ENCODE data around the gene SORCS2. TPM values are rescaled to one million over a fixed set of nuclear protein-coding genes. Genes with fewer than 3 reads are reported as not detected.

Gene SORCS2
- polyA plus RNA-seq, 1 donor (not counting 4 experiments of a cell fraction or from before 2014, with no cell fraction given), result 0.09 TPM

- no peak overlapping the region for H3K9ac ChIP-seq (ENCODE audit: control insufficient read depth, extremely low read depth, insufficient read depth, low read length)
- H3K4me2 ChIP-seq (ENCODE audit: control insufficient read depth, extremely low read depth, insufficient read depth, low read depth, low read length), result no peak overlapping the region
- DNase-seq (ENCODE audit: low read depth, low spot score) (no peak), FAIRE-seq (no peak)
- dilution Hi-C loops (cut with MboI; ENCODE audit: extremely low pct_ligation_motif_present, low sequenced_read_pairs), result no loop called here
- H3K79me2 ChIP-seq (ENCODE audit: control insufficient read depth, insufficient read depth, low read length), result no peaks in the 10 kb centered on the region
- no peak overlapping the region for H3K27ac ChIP-seq (ENCODE audit: control insufficient read depth, insufficient read depth, low read length)
- no peak overlapping the region for H2AFZ ChIP-seq (ENCODE audit: control insufficient read depth, low read length)
- no peaks in the 10 kb centered on the region for H3K9me1 ChIP-seq (ENCODE audit: control insufficient read depth, extremely low read depth, insufficient read depth, low read length)
- no peaks in the 10 kb centered on the region for H4K20me1 ChIP-seq (ENCODE audit: control insufficient read depth, extremely low read depth, insufficient read depth, low read length)
- no peaks in the 10 kb centered on the region for H3K36me3 ChIP-seq (ENCODE audit: control insufficient read depth in 2 of 2, extremely low read depth in 1 of 2, insufficient read depth in 2 of 2, low read length in 2 of 2)
- H3K9me3 ChIP-seq (ENCODE audit: control insufficient read depth, low read depth, low read length), result no peaks in the 10 kb centered on the region
- no peak overlapping the region for H3K4me3 ChIP-seq (ENCODE audit: control insufficient read depth in 2 of 3, extremely low read depth in 1 of 3, insufficient read depth in 2 of 3, low read depth in 1 of 3, low read length in 3 of 3)
- H3K27me3 ChIP-seq (ENCODE audit: control insufficient read depth, extremely low read depth, insufficient read depth, low read length), result peaks cover 6% of the 10 kb centered on the region
- TF ChIP-seq CTCF (optimal IDR thresholded peaks at IDR 0.05 in 1 of 3, IDR thresholded peaks at IDR 0.05 in 1 of 3, conservative IDR thresholded peaks at IDR 0.05 in 1 of 3; ENCODE audit: extremely low read depth in 1 of 3, insufficient read depth in 2 of 3, low read length in 3 of 3), result no peak
- TF ChIP-seq EZH2 (IDR thresholded peaks at IDR 0.05; ENCODE audit: low read length), result no peak
- H3K4me1 ChIP-seq (ENCODE audit: control insufficient read depth, extremely low read depth, insufficient read depth, low read length), result peaks cover 4% of the 10 kb centered on the region
Observed at GRCh38 chr4:7260569-7260968, 68.2 kb downstream of the SORCS2 start.

GRCh38 chr4:7261087-7261486 lies 68.7 kb downstream of the SORCS2 start:
- H3K9me3 ChIP-seq (ENCODE audit: control insufficient read depth, low read depth, low read length), result no peaks in the 10 kb centered on the region

More at GRCh38 chr4:7261087-7261486, 68.7 kb downstream of the SORCS2 start:
- Histone ChIP-seq H3K9me1 (ENCODE audit: control insufficient read depth, extremely low read depth, insufficient read depth, low read length) (no peaks in the 10 kb centered on the region), H2AFZ (ENCODE audit: control insufficient read depth, low read length) (no peak overlapping the region), H3K79me2 (ENCODE audit: control insufficient read depth, insufficient read depth, low read length) (no peaks in the 10 kb centered on the region), H3K4me2 (ENCODE audit: control insufficient read depth, extremely low read depth, insufficient read depth, low read depth, low read length) (no peak overlapping the region), H3K36me3 (ENCODE audit: control insufficient read depth in 2 of 2, extremely low read depth in 1 of 2, insufficient read depth in 2 of 2, low read length in 2 of 2) (no peaks in the 10 kb centered on the region), H3K9ac (ENCODE audit: control insufficient read depth, extremely low read depth, insufficient read depth, low read length) (no peak overlapping the region), H4K20me1 (ENCODE audit: control insufficient read depth, extremely low read depth, insufficient read depth, low read length) (no peaks in the 10 kb centered on the region), H3K27me3 (ENCODE audit: control insufficient read depth, extremely low read depth, insufficient read depth, low read length) (peaks cover 6% of the 10 kb centered on the region), H3K4me3 (ENCODE audit: control insufficient read depth in 2 of 3, extremely low read depth in 1 of 3, insufficient read depth in 2 of 3, low read depth in 1 of 3, low read length in 3 of 3) (no peak overlapping the region), H3K27ac (ENCODE audit: control insufficient read depth, insufficient read depth, low read length) (no peak overlapping the region), H3K4me1 (ENCODE audit: control insufficient read depth, extremely low read depth, insufficient read depth, low read length) (peaks cover 4% of the 10 kb centered on the region)
- dilution Hi-C loops (cut with MboI; ENCODE audit: extremely low pct_ligation_motif_present, low sequenced_read_pairs), result no loop called here
- no peak for DNase-seq (ENCODE audit: low read depth, low spot score)
- no peak for FAIRE-seq
- TF ChIP-seq EZH2 (IDR thresholded peaks at IDR 0.05; ENCODE audit: low read length) (no peak), CTCF (optimal IDR thresholded peaks at IDR 0.05 in 1 of 3, IDR thresholded peaks at IDR 0.05 in 1 of 3, conservative IDR thresholded peaks at IDR 0.05 in 1 of 3; ENCODE audit: extremely low read depth in 1 of 3, insufficient read depth in 2 of 3, low read length in 3 of 3) (no peak)

All from keratinocyte (primary cell).